ENCODE measurements around the gene FOXL1. TPM values are rescaled to one million over a fixed set of nuclear protein-coding genes. Genes with fewer than 3 reads are reported as not detected.

Gene FOXL1
- total and polyA plus RNA-seq, 8 donors: 0.99 to 6.8 (median 5.3) TPM

DNA sequence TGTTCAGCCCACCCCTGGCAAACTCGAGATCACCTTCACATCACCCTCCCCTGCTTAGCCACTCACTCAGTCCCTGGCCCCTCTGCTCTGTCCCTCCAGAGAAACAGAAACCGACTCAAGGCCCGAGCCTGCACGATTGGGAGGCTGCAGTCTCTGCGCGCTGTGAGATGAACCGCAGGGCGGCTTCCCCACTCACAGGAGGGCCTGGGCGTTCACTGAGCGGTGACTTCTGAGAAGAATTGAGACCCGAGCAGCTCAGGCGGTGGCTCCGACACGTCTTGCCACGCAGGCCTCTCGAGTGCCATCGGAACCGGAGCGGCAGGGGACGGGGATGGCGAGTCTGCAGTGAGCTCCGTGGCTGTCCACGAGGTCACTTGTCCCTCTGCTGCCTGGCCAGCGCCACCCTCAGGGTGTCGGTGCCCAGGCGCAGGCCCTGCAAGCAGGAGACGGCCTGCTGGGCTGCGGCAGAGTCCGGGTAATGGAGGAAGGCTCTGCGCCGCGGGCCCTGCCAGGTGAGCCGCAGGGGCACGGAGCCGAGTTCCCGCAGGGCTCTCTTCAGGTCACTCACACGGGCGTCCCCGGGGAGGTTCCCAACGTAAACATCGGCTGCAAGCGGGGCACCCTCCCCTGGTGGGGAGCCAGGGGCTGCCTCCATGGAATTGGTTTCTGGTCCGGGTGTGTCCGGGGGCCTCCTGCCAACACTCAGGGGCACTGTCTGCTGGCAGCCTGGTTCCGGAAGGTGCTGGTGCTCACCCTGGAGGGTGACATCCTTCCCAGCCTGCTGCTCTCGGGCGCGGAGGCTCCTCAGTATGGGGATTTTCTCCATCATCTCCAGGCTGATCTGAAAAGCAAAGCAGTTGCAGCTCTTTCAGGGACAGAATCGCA, 46.5 kb upstream of the FOXL1 start:
- Histone ChIP-seq H3K27me3 (no peaks in the 10 kb centered on the region), H3K27ac (no peak overlapping the region), H3K9me3 (no peaks in the 10 kb centered on the region), H3K4me3 (no peak overlapping the region), H3K36me3 (peaks cover 0 to 37% of the 10 kb centered on the region in 2 donors), H3K4me1 (no peaks in the 10 kb centered on the region)
- TF ChIP-seq, protein P1, sequence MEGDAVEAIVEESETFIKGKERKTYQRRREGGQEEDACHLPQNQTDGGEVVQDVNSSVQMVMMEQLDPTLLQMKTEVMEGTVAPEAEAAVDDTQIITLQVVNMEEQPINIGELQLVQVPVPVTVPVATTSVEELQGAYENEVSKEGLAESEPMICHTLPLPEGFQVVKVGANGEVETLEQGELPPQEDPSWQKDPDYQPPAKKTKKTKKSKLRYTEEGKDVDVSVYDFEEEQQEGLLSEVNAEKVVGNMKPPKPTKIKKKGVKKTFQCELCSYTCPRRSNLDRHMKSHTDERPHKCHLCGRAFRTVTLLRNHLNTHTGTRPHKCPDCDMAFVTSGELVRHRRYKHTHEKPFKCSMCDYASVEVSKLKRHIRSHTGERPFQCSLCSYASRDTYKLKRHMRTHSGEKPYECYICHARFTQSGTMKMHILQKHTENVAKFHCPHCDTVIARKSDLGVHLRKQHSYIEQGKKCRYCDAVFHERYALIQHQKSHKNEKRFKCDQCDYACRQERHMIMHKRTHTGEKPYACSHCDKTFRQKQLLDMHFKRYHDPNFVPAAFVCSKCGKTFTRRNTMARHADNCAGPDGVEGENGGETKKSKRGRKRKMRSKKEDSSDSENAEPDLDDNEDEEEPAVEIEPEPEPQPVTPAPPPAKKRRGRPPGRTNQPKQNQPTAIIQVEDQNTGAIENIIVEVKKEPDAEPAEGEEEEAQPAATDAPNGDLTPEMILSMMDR (IDR thresholded peaks at IDR 0.05): no peak
- intact Hi-C loops (cut with DNase I): no loop called here
- peak; percentile 8 for ATAC-seq
- DNase-seq: peak in 1 of 4 donors; percentile 78

DNA sequence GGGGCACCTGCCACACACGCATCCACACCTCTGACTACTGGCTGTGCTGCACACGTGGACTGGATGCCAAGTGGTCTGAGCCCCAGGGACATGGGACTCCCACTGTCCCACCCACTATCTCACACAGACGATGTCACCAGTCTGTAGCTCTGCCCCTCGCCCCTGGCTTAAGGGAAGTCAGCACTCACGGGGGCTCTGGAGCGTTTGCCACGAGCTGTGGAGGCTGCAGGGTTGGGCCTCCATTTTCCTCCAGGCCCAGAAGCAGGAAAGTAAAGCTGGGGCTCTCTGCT, 45.9 kb upstream of the FOXL1 start:
- peaks cover 0 to 43% of the 10 kb centered on the region in 2 donors for H3K36me3 ChIP-seq
- ATAC-seq: no peak
- intact Hi-C loops (cut with DNase I): no loop called here
- no peaks in the 10 kb centered on the region for H3K4me1 ChIP-seq
- H3K4me3 ChIP-seq: no peak overlapping the region
- no peak overlapping the region for H3K27ac ChIP-seq
- H3K27me3 ChIP-seq: no peaks in the 10 kb centered on the region
- H3K9me3 ChIP-seq: no peaks in the 10 kb centered on the region
- TF ChIP-seq, protein P1 (IDR thresholded peaks at IDR 0.05): no peak
- DNase-seq: no peak

DNA sequence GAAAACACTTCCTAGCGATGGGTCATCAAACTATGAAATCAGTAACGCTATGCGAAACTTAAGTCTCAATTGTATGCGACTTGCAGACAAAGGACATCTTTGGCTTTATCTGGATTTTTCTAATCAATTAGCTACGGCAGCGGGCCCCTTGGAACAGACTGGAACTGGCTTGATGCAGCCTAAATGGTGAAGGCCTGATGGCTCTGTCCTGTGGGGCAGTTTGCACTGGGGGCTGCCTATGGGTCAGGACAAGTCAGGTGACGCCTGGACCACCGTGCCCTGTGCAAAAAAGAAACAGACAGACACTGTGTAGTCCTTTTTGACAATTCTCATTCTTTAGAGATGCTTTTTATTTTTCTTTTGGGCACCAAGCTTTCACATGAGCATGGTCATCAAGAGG, 45.3 kb upstream of the FOXL1 start:
- no peaks in the 10 kb centered on the region for H3K9me3 ChIP-seq
- no peak overlapping the region for H3K4me3 ChIP-seq
- intact Hi-C loops (cut with DNase I): no loop called here
- H3K4me1 ChIP-seq: no peaks in the 10 kb centered on the region
- ATAC-seq (no peak), DNase-seq (peak in 1 of 4 donors; percentile 36)
- TF ChIP-seq, protein P1 (IDR thresholded peaks at IDR 0.05): no peak
- H3K27ac ChIP-seq: no peak overlapping the region
- H3K27me3 ChIP-seq: no peaks in the 10 kb centered on the region
- H3K36me3 ChIP-seq: peaks cover 0 to 49% of the 10 kb centered on the region in 2 donors

DNA sequence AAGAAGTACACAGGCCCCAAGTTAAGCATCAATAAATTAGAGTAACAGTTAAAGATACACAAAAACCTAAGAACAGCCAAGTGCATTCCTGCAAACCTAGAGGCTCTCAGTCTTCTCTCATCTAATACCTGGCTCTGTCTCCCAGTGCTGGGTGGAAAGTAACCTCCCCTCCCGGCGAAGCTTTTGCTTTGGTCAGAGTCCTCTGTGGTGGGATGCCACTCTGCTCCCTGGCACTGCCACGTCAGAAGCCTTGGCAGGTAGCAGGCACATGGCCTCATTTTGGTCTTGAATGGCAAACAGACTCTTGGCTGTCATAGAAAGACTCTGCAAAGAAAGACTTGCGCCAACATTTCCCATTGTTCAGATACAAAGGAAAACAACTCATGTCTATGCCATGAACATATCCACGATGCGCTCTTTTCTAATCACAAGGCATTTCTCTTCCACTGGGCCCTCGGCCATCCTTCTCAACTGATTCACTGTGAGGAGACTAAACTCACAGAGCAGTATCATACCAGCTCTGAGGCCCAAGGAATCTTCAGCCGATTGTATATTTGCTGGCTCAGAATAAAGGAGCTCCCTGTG, 44.5 kb upstream of the FOXL1 start:
- H3K27ac ChIP-seq: no peak overlapping the region
- TF ChIP-seq, protein P1 (IDR thresholded peaks at IDR 0.05): no peak
- intact Hi-C loops (cut with DNase I): no loop called here
- no peaks in the 10 kb centered on the region for H3K4me1 ChIP-seq
- no peak for ATAC-seq
- no peak overlapping the region for H3K4me3 ChIP-seq
- H3K9me3 ChIP-seq: no peaks in the 10 kb centered on the region
- no peak for DNase-seq
- peaks cover 0 to 57% of the 10 kb centered on the region in 2 donors for H3K36me3 ChIP-seq
- no peaks in the 10 kb centered on the region for H3K27me3 ChIP-seq

DNA sequence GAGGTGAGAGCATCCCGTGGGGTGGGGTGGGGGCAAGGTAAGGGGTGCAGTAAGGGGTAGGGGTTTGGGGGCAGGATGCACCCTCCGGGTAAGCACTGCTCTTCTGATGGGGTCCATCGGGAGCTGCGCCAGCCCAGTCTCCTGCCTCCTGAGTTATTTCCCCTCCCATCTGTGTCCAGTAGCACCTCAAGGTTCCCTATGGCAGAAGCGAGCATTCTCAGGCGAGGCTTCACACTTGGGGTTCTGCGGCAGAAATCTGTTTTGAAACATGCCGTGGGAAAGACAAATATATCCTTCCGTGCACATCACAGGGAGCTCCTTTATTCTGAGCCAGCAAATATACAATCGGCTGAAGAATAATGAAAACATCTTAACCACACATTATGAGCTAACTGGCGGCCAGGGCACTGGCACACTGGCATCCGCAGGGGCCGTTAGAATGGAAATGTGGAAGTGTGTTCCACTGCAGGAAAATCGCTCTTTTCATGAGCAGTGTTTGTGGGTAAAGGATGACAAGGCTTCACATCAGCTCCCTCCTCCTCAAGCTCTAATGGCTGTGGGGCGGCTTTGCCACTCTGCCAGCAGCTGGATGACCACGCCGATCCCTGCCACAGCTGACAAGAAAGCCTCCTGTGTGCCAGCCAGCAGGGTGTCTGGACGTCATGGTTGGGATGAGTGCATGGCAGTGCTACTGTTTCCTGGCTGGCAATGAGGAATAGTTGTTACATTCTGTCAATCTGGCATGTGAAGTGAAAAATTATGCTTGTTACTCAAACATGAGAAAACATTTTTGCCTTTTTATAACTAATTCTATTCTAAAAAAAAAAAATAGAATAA, 43.4 kb upstream of the FOXL1 start:
- no peaks in the 10 kb centered on the region for H3K4me1 ChIP-seq
- no peak overlapping the region for H3K4me3 ChIP-seq
- intact Hi-C loops (cut with DNase I): no loop called here
- H3K9me3 ChIP-seq: no peaks in the 10 kb centered on the region
- ATAC-seq: no peak
- TF ChIP-seq, protein P1 (IDR thresholded peaks at IDR 0.05): no peak
- DNase-seq: peak in 1 of 4 donors; percentile 37
- H3K36me3 ChIP-seq: peaks cover 0 to 68% of the 10 kb centered on the region in 2 donors
- no peaks in the 10 kb centered on the region for H3K27me3 ChIP-seq
- H3K27ac ChIP-seq: no peak overlapping the region

Data from left lung (tissue), 10 donors.